CD4-positive, alpha-beta T cell treated with Interleukin-4 for 1 hour (primary cell): Measurements from ENCODE around the gene FCAR.
"Not testable (repeated sequence)": the region's sequence is repeated elsewhere in the genome, so short reads cannot be mapped to it uniquely, and the experiment has no call there.

Experiments used
- DNase-seq, 2 donors: peaks; one replicate each; pipeline ENCODE4 v3.0.0-alpha.2; 2020 to 2022

FCAR gene

DNA sequence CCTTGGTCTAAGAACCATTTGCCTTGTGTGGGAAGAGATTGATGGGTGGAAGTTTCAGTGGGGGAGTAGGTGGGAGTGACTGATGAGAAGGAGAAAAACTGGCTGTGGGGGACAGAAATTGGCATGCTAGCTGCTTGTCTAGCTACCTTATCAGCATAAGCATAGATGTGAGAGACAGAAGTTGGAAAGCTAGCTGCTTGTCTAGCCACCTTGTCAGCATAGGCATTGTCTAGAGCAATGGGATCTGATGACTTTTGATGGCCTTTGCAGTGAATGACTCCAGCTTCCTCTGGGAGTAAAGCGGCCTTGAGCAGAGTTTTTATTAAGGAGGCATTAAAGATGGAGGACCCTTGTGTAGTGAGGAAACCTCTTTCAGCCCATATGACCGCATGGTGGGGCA lies 22.0 kb downstream of the FCAR start:
- DNase-seq = no peak

DNA sequence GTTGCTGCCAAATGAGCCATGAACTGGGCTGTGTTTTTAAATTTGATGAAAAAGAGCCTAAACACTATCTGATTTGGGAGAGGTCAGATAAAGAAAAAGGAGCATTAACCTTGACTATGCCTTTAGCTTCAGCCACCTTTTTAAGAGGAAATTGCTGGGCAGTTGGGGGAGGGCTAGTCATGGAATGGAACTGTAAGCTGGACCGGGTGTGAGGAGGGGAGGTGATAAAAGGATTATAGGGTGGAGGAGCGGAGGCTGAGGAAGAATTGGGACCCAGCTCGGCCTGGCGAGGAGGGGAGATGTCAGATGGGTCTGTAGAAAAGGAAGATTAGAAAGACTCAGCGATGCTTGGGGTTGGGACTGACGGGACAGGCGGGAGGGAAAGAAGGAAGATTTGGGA lies 24.6 kb downstream of the FCAR start:
- not testable (repeated sequence) for DNase-seq

DNA sequence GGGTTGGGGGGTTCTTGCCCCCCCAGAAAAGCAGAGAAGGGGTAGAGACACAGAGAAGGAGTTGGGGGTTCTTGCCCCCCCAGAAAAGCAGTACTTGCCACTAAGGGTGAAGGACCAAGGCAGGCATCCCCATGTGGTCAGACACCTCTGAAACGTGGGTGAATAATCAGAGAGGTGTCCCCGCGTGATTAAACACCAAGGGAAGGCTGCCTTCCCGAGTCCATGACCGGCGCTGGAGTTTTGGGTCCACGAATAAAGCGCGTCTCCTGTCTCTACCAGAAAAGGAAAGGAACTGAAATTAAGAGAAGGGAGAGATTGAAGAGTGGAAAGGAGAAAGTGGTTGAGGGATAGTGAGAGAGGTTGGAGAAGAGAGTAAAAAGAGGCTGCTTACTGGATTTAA lies 25.6 kb downstream of the FCAR start:
- DNase-seq = not testable (repeated sequence)

DNA sequence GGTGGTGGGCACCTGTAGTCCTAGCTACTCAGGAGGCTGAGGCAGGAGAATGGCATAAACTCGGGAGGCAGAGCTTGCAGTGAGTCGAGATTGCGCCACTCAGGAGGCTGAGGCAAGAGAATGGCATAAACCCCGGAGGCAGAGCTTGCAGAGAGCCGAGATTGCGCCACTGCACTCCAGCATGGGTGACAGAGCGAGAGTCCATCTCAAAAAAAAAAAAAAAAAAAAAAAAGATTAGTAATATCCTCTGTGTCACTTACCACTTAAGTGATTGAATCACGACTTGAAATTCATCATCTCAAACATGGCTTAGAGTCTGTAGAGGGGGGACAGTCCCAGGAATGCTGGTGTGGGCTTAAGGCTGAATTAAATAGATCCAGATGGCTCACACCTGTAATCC lies 27.1 kb downstream of the FCAR start:
- peak in 1 of 2 donors; percentile 81 for DNase-seq

DNA sequence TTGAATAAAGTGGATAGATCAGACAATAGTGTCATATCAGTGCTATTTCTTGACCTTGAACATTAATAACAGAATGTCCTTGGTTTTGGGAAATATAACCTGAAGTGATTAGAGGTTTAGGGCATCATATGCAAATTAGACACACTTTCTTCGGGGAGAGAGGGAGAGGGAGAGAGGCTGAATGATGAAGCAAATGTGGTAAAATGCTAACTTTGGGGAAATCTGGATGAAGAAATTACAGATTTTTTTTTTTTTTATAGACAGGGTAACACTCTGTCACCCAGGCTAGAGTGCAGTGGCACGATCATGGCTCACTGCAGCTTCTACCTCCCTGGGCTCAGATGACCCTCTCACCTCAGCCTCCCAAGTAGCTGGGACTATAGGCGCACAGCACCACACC lies 28.0 kb downstream of the FCAR start:
- DNase-seq = no peak

DNA sequence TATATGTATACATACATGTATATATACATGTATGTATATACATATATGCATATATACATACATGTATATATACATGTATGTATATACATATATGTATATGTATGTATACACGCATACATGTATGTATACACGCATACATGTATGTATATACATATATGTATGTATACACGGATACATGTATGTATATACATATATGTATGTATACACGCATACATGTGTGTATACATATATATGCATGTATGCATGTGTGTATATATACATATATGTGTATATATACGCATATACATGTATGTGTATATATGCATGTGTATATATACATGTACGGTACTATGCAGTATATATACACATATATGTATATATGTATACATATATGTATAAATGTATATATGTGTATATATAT lies 29.3 kb downstream of the FCAR start:
- DNase-seq = no peak

DNA sequence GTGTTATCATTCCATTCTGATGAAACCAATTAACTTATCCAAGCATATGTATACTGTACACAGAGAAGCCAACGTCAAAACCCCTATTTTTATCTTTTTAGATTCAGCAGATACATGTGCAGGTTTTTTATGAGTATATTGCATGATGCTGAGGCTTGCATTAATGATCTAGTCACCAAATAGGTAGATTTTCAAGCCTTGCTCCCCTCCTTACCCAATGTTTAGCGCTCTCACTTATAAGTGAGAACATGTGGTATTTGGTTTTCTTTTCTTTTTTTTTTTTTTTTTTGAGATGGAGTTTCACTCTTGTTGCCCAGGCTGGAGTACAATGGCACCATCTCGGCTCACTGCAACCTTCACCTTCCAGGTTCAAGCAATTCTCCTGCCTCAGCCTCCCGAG lies 30.2 kb downstream of the FCAR start:
- DNase-seq = not testable (repeated sequence)

DNA sequence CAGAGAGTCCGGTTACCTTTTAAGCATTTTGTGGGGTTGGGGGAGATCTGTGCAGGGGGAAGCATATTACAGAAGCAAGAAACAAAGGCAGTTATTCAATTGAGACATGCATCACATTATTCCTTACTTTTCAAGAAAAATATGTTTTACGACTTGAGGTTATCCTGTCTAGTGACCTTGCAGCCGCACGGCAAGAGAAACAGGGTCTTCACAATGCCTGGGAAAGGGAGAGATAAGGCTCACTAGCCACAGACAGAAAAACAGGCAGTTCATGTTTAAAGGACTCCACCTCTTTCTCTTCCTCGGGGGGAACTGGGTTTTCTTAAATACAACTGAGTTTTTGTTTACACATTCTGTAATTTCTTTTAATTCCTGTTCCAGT lies 31.4 kb downstream of the FCAR start:
- no peak for DNase-seq

DNA sequence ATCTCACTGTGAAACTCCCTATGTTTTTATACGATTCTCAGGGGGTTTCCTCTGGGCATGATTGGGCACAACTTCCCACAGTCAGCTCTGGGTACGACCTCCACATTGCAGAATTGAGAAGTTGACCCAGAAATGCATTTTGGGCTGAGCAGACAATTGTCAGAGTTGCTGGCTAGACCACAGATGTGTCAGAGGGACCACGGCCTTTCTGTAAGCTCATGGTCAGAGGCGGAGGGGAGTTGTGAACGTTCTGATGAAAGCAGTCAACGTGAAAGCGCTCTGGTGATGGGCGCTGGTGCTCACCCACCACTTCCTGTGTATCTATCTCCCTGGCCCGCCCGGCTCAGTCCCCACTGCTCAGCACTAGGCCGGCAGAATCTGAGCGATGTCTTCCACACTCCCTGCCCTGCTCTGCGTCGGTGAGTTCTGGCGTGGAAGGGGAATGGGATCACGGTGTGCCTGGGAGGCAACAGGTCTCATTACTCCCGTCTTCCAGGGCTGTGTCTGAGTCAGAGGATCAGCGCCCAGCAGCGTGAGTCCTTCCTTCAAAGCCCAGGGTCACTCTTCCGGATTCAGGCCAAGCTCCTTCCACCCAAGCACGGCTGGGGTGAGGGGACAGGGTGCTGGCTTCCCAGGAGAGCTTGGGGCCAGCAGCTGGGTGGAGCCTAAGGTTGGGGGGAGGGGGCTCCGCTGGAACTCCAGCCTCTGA lies 31.9 kb downstream of the FCAR start, which contains the start of gene NCR1:
TSS of gene NCR1 (plus strand) at position 346 of the 709 bp plus-strand sequence. CDS start at position 386, 40 bp downstream.
- peak; percentile 28 to 53 for DNase-seq

DNA sequence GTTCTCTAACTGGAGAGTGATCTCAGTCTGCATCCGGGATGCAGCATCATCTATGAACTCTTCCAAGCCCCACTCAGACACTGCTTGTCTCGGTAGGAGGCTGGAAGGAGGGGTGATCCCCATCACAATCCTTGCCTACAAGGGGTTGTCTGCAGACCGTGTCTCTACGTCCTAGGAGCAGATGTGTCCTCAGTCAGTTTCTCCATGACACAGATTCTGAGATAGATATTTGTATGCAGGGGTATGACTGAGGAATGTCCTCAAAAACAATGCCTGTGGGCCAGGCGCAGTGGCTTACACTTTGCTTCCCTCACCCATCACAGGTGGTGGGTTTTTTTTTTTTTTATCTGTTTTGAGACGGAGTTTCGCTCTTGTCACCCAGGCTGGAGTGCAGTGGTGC lies 32.8 kb downstream of the FCAR start:
- no peak for DNase-seq

DNA sequence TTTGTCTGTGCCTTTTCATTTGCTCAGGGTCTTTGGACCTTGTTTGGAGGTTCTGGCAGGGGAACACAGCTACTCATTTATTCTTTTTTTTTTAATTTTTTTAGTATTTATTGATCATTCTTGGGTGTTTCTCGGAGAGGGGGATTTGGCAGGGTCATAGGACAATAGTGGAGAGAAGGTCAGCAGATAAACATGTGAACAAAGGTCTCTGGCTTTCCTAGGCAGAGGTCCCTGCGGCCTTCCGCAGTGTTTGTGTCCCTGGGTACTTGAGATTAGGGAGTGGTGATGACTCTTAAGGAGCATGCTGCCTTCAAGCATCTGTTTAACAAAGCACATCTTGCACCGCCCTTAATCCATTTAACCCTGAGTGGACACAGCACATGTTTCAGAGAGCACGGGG lies 33.9 kb downstream of the FCAR start:
- DNase-seq = not testable (repeated sequence)

DNA sequence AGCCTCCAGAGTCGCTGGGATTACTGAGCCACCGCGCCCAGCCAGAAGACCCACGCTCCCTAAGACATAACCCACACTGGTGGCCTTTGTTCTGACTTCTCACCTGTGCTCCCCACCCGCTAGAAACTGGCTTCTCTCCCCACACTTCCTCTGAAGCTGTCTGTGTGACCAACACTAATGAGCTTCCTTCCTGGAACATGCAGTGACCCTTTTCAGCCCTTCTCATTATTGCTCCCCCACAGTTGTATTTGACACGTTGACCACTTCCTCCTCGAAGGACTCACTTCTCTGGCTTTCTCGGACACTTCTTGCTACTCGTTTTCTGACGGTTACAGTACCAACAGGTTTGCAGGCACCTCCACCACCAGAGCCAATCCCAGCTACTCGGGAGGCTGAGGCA lies 42.8 kb downstream of the FCAR start:
- DNase-seq = peak in 1 of 2 donors; percentile 17

DNA sequence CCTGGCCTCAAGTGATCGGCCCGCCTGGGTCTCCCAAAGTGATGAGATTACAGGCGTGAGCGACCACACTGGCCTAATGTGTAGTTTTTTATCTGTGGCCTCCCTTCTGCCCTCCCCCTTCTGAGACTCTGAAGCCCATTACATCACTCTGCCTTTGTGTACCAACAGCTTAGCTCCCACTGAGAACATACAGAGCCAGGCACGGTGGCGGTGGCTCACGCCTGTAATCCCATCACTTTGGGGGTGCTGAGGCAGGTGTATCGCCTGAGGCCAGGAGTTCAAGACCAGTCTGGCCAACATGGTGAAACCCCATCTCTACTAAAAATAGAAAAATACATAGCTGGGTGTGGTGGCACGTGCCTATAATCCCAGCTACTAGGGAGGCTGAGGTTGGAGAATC lies 44.5 kb downstream of the FCAR start:
- no peak for DNase-seq

DNA sequence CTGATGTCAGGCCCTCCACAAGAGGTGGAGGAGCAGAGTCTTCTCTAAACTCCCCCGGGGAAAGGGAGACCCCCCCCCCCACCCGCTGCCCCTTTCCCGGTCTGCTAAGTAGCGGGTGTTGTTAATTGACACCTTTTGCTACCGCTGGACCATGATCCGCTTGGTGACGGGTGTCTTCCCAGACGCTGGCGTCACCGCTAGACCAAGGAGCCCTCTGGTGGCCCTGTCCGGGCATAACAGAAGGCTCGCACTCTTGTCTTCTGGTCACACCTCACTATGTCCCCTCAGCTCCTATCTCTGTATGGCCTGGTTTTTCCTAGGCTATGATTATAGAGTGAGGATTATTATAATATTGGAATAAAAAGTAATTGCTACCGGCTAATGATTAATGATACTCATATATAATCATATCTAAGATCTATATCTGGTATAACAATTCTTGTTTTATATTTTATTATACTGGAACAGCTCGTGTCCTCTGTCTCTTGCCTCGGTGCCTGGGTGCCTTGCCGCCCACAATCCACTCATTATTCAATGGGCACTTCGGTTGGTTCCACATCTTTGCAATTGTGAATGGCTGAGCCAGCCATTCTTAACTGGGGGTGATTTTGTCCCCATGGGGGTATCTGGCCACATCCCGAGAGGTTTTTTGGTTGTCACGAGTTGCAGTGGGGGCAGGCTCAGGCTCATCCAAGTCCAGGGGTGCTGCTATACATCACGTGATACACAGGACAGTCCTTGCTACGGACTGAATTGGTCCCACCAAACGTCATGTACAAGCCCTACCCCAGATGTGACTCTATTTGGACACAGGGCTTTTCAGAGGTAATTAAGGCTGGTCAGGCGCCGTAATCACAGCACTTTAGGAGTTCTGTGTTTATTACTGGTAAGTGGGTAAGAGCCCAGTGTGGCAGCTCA lies 45.9 kb downstream of the FCAR start:
- DNase-seq = peak in 1 of 2 donors; percentile 16

DNA sequence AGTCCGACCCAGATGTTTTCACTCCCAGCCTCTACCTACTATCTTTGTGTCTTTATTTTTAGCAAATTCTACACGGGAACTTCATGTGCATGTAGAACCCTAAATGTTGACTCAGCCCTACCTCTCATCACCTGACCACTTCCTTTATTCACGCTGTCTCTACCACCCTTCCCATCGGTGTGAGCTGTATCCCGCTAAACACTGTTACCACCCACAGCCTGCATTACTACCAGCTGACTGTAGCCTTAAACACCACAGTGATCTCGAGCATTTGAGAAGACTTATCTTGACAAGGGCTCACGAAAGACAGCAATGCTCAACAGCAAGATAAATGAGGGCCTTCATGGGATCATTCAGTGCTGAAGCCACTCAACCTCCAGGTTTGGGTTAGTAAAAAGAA lies 47.0 kb downstream of the FCAR start:
- no peak for DNase-seq

DNA sequence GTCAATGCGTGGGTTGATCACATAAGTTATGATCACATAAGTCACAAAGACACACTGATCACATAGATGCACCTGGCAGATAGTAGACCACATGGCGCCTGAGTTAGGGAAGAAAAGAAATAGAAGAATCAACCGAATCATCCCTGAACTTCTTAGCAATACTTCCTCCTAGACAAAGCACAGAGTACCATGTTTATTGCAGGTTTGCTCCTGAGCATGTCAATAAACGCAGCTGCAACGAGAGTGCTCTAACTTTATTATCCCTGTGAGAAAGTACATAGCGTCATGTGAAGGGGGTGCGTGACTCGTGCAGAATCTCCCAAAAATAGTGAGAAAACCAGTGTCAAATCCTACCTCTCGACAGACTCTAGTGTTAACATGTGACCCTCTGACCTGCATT lies 49.2 kb downstream of the FCAR start:
- no peak for DNase-seq

DNA sequence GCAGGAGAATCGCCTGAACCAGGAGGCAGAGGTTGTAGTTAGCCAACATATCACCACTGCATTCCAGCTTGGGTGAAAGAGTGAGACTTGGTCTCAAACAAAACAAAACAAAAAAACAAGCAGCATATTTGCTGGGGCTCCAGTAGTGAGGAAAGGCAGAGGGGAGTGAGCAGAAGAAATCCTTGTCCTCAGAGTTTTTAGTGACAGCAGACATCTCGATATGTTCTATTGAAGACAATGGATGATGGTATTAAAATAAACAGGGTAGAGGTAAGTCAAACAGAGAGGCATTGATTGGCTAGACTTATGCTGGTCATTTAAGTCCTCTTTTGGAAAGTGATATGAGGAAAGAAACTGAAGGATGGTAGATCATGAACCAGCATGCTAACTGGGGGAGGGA lies 54.3 kb downstream of the FCAR start:
- no peak for DNase-seq

DNA sequence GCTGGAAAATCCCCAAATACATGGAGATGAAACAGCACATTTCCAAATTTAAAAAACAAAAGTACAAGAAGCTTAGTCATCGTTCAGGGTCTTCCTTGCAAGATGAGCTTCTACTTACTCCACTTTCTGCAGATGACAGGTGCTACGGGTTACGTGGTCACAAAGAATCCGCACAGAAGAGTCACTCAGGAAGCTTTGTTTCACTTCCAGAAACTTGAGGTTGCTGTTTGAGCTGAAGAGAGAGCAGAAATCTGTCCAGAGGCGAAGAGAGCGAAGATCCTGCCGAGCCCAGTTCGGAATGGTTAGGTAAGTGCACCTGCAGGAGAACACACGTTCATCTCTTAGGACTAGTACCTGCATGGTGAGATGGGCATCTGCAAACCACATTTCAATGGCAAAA lies 63.9 kb downstream of the FCAR start:
- DNase-seq = no peak

DNA sequence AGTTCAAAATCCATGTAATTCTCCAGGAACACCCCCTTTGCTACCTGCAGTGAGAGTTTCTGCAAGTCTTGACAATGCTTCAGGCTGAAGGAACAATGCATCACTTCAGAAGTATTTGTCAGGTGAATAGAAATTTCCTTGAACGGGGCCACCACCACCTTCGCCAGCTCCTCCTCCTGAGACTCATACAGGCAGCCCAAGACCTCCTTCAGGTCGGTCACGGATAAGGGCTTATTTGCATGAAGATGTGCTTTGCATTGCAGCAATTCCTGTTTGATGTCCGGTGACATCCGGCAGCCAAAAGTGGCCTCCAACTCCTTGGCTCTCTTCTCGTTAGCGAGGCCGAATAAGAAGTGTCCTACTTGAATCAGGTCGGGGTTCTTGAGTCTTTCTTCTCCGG lies 64.9 kb downstream of the FCAR start:
- no peak for DNase-seq

DNA sequence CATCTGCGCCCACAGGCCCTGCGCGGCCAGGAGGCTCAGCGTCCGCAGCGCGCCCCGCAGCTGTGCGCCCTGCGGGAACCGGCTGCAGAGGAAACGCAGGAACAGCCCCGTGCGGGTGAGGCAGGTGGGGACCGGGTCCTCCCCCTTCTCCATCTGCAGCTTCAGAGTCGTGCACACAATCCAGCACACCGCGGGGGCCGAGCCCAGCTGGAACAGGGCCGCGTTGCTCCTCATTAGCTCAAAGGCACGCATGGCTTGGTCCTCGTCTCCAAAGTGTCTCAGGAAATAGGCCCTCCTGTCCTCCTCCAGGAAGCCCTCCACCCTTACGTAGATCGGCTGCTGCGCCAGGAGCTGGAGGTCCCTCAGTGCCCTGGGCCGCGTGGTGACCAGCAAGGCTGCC lies 65.5 kb downstream of the FCAR start:
- DNase-seq = not testable (repeated sequence)
